Fibroblast of skin of left quadriceps (primary cell): Measurements from ENCODE around the gene EXOC3L4.
"Not testable (repeated sequence)": the region's sequence is repeated elsewhere in the genome, so short reads cannot be mapped to it uniquely, and the experiment has no call there.

Experiments used
- DNase-seq, 2 experiments: peaks; one replicate each; pipeline ENCODE4 v3.0.0-alpha.2; 2013; ENCODE audit warnings: low read depth in 2 of 2

Gene EXOC3L4

GRCh38 chr14:103105580-103106150, 11.1 kb downstream of the EXOC3L4 start:
- DNase-seq: no peak

- no peak for DNase-seq
These were observed 12.9 kb downstream of the EXOC3L4 start for GRCh38 chr14:103107455-103107854.

GRCh38 chr14:103107941-103108748, 13.6 kb downstream of the EXOC3L4 start:
- no peak for DNase-seq

GRCh38 chr14:103108749-103109207, 14.3 kb downstream of the EXOC3L4 start:
- DNase-seq: no peak

- no peak for DNase-seq
These were observed 15.3 kb downstream of the EXOC3L4 start for GRCh38 chr14:103109535-103110441.

- DNase-seq: no peak
These were observed 16.2 kb downstream of the EXOC3L4 start for GRCh38 chr14:103110681-103111231.

- no peak for DNase-seq
These were observed 16.8 kb downstream of the EXOC3L4 start for GRCh38 chr14:103111232-103111868.

GRCh38 chr14:103112400-103113243, 18.1 kb downstream of the EXOC3L4 start:
- DNase-seq: no peak

- no peak for DNase-seq
These were observed 18.8 kb downstream of the EXOC3L4 start for GRCh38 chr14:103113303-103113702.

GRCh38 chr14:103113774-103114173, 19.2 kb downstream of the EXOC3L4 start:
- DNase-seq: no peak

- not testable (repeated sequence) for DNase-seq
These were observed 20.7 kb downstream of the EXOC3L4 start for GRCh38 chr14:103115086-103115679.

GRCh38 chr14:103115845-103116572, 21.5 kb downstream of the EXOC3L4 start:
- DNase-seq: no peak

GRCh38 chr14:103116636-103117035, 22.1 kb downstream of the EXOC3L4 start:
- no peak for DNase-seq

- not testable (repeated sequence) for DNase-seq
These were observed 23.0 kb downstream of the EXOC3L4 start for GRCh38 chr14:103117499-103117898.

GRCh38 chr14:103118018-103118662, 23.6 kb downstream of the EXOC3L4 start:
- no peak for DNase-seq

GRCh38 chr14:103118663-103119404, 24.3 kb downstream of the EXOC3L4 start:
- DNase-seq: no peak

GRCh38 chr14:103119527-103119926, 25.0 kb downstream of the EXOC3L4 start:
- not testable (repeated sequence) for DNase-seq
